ENCODE results near the gene CEP128. TPM values are rescaled to one million over a fixed set of nuclear protein-coding genes. Genes with fewer than 3 reads are reported as not detected.
A peak's percentile ranks its signal among the peaks of the same experiment; 100 is the strongest.

The CEP128 gene
- total RNA-seq, 1 donor from 2014 or later: 4.2 TPM

- no peak for ATAC-seq
These were observed 333.9 kb downstream of the CEP128 start for GRCh38 chr14:80607430-80608190.

- ATAC-seq: no peak
These were observed 335.2 kb downstream of the CEP128 start for GRCh38 chr14:80606347-80606772.

GRCh38 chr14:80605536-80605935, 336.0 kb downstream of the CEP128 start:
- ATAC-seq: no peak

- no peak for ATAC-seq
These were observed 338.6 kb downstream of the CEP128 start for GRCh38 chr14:80602946-80603345.

GRCh38 chr14:80587096-80587724, 354.3 kb downstream of the CEP128 start:
- ATAC-seq: peak; percentile 69

- no peak for ATAC-seq
These were observed 355.4 kb downstream of the CEP128 start for GRCh38 chr14:80586131-80586530.

GRCh38 chr14:80585506-80585835, 356.1 kb downstream of the CEP128 start:
- no peak for ATAC-seq

- no peak for ATAC-seq
These were observed 356.6 kb downstream of the CEP128 start for GRCh38 chr14:80584744-80585505.

- ATAC-seq: no peak
These were observed 363.9 kb downstream of the CEP128 start for GRCh38 chr14:80577599-80577998.

- ATAC-seq: no peak
These were observed 365.1 kb downstream of the CEP128 start for GRCh38 chr14:80576401-80576800.

- no peak for ATAC-seq
These were observed 365.8 kb downstream of the CEP128 start for GRCh38 chr14:80575763-80576162.

- ATAC-seq: no peak
These were observed 368.9 kb downstream of the CEP128 start for GRCh38 chr14:80572666-80573065.

- ATAC-seq: no peak
These were observed 370.6 kb downstream of the CEP128 start for GRCh38 chr14:80570930-80571298.

GRCh38 chr14:80567905-80568536, 373.5 kb downstream of the CEP128 start:
- ATAC-seq: peak; percentile 95

- no peak for ATAC-seq
These were observed 376.5 kb downstream of the CEP128 start for GRCh38 chr14:80565001-80565400.

- ATAC-seq: no peak
These were observed 377.5 kb downstream of the CEP128 start for GRCh38 chr14:80564051-80564450.

GRCh38 chr14:80560800-80561657, 380.5 kb downstream of the CEP128 start:
- ATAC-seq: no peak

GRCh38 chr14:80554139-80554538, 387.4 kb downstream of the CEP128 start:
- no peak for ATAC-seq

- ATAC-seq: no peak
These were observed 392.4 kb downstream of the CEP128 start for GRCh38 chr14:80549141-80549540.

GRCh38 chr14:80545935-80546854, 395.3 kb downstream of the CEP128 start:
- no peak for ATAC-seq

GRCh38 chr14:80544366-80544765, 397.2 kb downstream of the CEP128 start:
- no peak for ATAC-seq

Measured in esophagus mucosa (tissue), 1 donor.